ENCODE results near the gene RMND1. TPM values are rescaled to one million over a fixed set of nuclear protein-coding genes. Genes with fewer than 3 reads are reported as not detected.
A peak's percentile ranks its signal among the peaks of the same experiment; 100 is the strongest.

RMND1 gene
- total and polyA plus RNA-seq, 2 experiments from 2014 or later, result 29.9 to 30.6 TPM

DNA sequence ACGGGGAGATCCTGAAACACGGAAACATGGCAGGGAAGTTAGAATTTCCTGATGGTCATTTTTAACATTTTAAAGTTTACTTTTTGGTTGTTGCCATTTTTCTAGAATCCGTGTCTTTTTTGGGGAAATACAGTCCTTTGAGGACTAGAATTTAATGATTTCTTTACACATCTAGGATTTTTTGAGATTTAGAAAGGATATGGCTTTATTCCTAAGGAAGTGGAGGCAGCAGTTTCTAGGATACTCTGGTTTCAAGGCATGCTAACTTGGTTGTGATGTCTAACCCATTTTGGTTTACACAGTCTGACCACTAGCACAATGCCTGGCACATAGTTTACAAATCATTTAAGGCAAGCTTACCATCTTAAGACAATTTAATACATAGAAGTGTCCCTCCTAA is 59.5 kb downstream of the RMND1 start:
- WGBS, 2 experiments (ENCODE audit: low coverage in 1 of 2, low lambda C conversion rate in 2 of 2, missing lambda C conversion rate in 2 of 2), result 1 to 6% methylated on average over 3 of the region's 3 CpGs
- TF ChIP-seq EZH2phosphoT487 (IDR thresholded peaks at IDR 0.05; ENCODE audit: insufficient read depth, low read depth) (no peak), EZH2 (IDR thresholded peaks at IDR 0.05; ENCODE audit: insufficient read depth, poor library complexity, severe bottlenecking) (no peak)

DNA sequence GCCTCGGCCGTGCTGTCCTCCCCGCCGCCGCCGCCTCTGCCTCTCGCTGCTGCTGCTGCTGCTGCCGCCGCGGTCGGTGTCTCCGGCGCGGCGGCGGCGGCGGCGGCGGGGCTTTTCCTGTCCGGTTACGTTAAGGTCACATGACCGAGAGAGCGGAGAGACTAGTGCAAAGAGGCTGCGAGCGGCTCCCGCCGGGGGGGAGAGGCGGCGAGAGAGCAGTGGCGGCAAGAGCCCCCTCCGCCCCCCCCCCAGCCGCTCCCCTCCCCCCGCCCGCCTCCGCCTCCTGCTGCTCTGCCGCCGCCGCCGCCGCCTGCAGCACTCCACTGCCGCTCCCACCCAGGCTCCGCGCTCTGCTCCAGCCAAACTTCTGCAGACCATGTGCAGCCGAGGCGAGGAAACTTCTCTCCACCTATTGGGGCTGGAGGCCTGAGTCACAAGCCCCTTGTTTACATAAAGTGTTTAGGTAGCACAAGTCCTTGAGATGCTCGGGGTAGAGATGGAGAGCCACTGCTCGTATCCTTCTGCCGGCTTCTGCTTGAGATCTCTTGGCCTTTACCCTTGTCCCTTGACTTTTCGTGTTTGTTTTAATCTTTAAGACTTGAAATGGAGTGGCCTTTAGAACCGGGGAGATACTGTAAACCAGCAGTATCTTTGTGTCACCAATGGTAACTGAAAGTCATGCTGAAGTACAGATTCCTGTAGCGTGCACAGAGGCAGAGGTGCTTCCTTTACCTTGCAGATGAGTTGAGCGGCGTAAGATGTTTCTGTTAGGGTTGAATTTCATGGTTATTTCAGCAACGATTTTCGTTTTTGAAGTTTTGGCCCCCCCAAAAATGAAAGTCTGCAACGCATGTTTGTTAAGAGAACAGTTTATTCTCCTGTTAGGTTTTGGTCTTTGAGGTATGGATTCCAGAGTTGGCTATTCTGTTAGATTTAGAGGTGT is 60.2 kb downstream of the RMND1 start, which contains the start of gene ZBTB2:
Gene ZBTB2 (minus strand): TSS at position 89 of the 943 bp plus-strand sequence. CDS start 17,922 bp downstream, outside the sequence.
- 2 to 6% methylated on average over 29 to 51 of the region's 57 CpGs for WGBS, 2 experiments (ENCODE audit: low coverage in 1 of 2, low lambda C conversion rate in 2 of 2, missing lambda C conversion rate in 2 of 2)
- no peak for TF ChIP-seq EZH2phosphoT487 (IDR thresholded peaks at IDR 0.05; ENCODE audit: insufficient read depth, low read depth)
- no peak for TF ChIP-seq EZH2 (IDR thresholded peaks at IDR 0.05; ENCODE audit: insufficient read depth, poor library complexity, severe bottlenecking)
- in situ Hi-C loops (cut with MboI), result no loop called here
- Histone ChIP-seq H2AFZ (0 out of 2 replicates have a peak within 1 kb of the TSS, but pooled peaks have one; percentile 22), H3K4me2 (ENCODE audit: unreplicated experiment) (peak within 1 kb of the TSS; percentile 73), H3K27me3 (replicated peaks; ENCODE audit: insufficient read depth) (no peaks in the 10 kb centered on the region), H3K36me3 (ENCODE audit: low read depth) (no peaks in the 10 kb centered on the region), H4K20me1 (ENCODE audit: insufficient read depth) (peaks cover 23% of the 10 kb centered on the region; the same call in 1 of the 2 replicates), H3K9me3 (ENCODE audit: low read depth) (no peaks in the 10 kb centered on the region), H3K27ac (peak within 1 kb of the TSS; percentile 90), H3K79me2 (ENCODE audit: insufficient read depth) (peaks cover 74% of the 10 kb centered on the region), H3K9ac (peak within 1 kb of the TSS; percentile 98), H3K4me3 (peak within 1 kb of the TSS; percentile 87), H3F3A (ENCODE audit: insufficient read depth) (peaks cover 42% of the 10 kb centered on the region), H3K9me2 (ENCODE audit: insufficient read depth) (no peaks in the 10 kb centered on the region), H3K4me1 (ENCODE audit: insufficient read depth) (peaks cover 48% of the 10 kb centered on the region)
- peak; percentile 90 for DNase-seq

More for the DNA sequence above, 59.5 kb downstream of the RMND1 start:
- H3K9me2 ChIP-seq (ENCODE audit: insufficient read depth), result no peaks in the 10 kb centered on the region
- peaks cover 41% of the 10 kb centered on the region for H3K4me1 ChIP-seq (ENCODE audit: insufficient read depth)
- peak overlapping the region; percentile 73 for H3K4me2 ChIP-seq (ENCODE audit: unreplicated experiment)
- H3F3A ChIP-seq (ENCODE audit: insufficient read depth), result peaks cover 37% of the 10 kb centered on the region
- H2AFZ ChIP-seq, result no peak overlapping the region
- in situ Hi-C loops (cut with MboI), result no loop called here
- H3K27ac ChIP-seq, result peak overlapping the region; percentile 90
- peaks cover 23% of the 10 kb centered on the region; the same call in 1 of the 2 replicates for H4K20me1 ChIP-seq (ENCODE audit: insufficient read depth)
- peak overlapping the region; percentile 87 for H3K4me3 ChIP-seq
- no peaks in the 10 kb centered on the region for H3K27me3 ChIP-seq (replicated peaks; ENCODE audit: insufficient read depth)
- DNase-seq, result no peak
- H3K36me3 ChIP-seq (ENCODE audit: low read depth), result no peaks in the 10 kb centered on the region
- H3K9ac ChIP-seq, result peak overlapping the region; percentile 98
- H3K79me2 ChIP-seq (ENCODE audit: insufficient read depth), result peaks cover 74% of the 10 kb centered on the region
- H3K9me3 ChIP-seq (ENCODE audit: low read depth), result no peaks in the 10 kb centered on the region

DNA sequence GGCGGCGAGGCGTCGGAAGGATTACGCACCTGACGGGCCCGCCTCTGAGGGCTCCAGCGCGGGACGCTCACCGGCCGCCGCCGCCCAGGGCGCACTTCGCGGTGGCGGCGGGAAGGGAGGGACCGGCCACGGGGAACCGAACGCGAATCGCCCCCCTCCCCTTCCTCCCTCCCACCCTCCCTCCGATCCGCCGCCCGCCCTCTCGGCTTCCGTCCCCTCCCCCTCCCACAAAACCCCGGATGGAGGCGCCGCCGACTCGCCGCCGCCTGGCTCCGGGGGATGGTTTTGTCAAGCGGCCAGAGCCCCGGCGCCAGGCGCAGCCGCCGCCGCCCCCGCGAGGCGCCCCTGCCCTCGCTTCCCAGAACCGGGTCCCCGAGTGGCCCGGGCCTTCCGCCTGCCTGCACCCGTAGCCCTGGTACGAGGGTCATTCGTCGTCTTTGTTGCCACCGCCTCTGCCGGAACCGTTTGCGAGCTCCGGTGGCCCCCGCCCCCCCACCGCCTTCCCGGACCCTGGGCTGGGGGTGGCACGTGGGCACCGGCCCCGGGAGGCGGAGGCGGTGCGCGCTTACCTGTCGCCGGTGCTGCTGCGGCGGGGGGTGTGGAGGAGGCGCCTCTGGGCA is 61.0 kb downstream of the RMND1 start:
- WGBS, 2 experiments (ENCODE audit: low coverage in 1 of 2, low lambda C conversion rate in 2 of 2, missing lambda C conversion rate in 2 of 2), result 1 to 2% methylated on average over 23 to 57 of the region's 78 CpGs
- H3K9me3 ChIP-seq (ENCODE audit: low read depth), result no peaks in the 10 kb centered on the region
- peaks cover 74% of the 10 kb centered on the region for H3K79me2 ChIP-seq (ENCODE audit: insufficient read depth)
- peak overlapping the region; percentile 73 for H3K4me2 ChIP-seq (ENCODE audit: unreplicated experiment)
- peak overlapping the region; percentile 87 for H3K4me3 ChIP-seq
- no peaks in the 10 kb centered on the region for H3K9me2 ChIP-seq (ENCODE audit: insufficient read depth)
- H4K20me1 ChIP-seq (ENCODE audit: insufficient read depth), result peaks cover 23% of the 10 kb centered on the region; the same call in 1 of the 2 replicates
- no peaks in the 10 kb centered on the region for H3K27me3 ChIP-seq (replicated peaks; ENCODE audit: insufficient read depth)
- H3K9ac ChIP-seq, result peak overlapping the region; percentile 98
- H3F3A ChIP-seq (ENCODE audit: insufficient read depth), result peaks cover 42% of the 10 kb centered on the region
- peak overlapping the region; percentile 90 for H3K27ac ChIP-seq
- H3K4me1 ChIP-seq (ENCODE audit: insufficient read depth), result peaks cover 48% of the 10 kb centered on the region
- in situ Hi-C loops (cut with MboI), result no loop called here
- H3K36me3 ChIP-seq (ENCODE audit: low read depth), result no peaks in the 10 kb centered on the region
- no peak for TF ChIP-seq EZH2 (IDR thresholded peaks at IDR 0.05; ENCODE audit: insufficient read depth, poor library complexity, severe bottlenecking)
- no peak for TF ChIP-seq EZH2phosphoT487 (IDR thresholded peaks at IDR 0.05; ENCODE audit: insufficient read depth, low read depth)
- 0 out of 2 replicates have a peak overlapping the region, but pooled peaks have one; percentile 22 for H2AFZ ChIP-seq
- peak; percentile 79 for DNase-seq

DNA sequence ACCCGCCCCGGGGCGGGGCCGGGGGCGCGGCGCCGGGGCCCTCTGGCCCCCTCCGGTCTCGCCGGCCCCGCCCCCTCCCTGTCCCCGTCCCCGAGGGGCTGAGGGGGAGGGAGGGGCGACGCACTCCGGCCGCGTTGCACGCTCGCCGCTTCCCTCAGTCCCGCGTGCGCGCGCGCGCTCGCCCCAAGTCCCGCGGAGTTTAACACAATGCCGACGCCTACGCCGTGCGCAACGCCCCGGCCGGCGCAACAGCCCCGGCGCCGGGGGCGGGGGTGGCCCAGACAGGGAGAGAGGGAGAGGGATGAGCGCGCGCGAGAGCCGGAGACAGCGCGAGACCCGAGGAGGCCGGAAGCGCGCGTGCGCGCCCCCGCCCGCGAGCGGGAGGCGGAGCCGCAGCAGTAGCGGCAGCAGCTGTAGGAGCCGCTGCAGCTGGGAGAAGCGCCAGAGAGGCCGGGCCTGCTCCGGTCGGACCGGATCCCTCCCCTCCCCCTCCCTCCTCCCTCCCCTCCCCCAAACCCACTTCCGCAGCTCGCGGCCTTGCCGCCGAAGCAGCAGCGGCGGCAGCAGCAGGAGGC is 61.6 kb downstream of the RMND1 start:
- H3K79me2 ChIP-seq (ENCODE audit: insufficient read depth), result peaks cover 74% of the 10 kb centered on the region
- H3K9ac ChIP-seq, result peak overlapping the region; percentile 98
- peak overlapping the region; percentile 98 for H3K27ac ChIP-seq
- H3K9me2 ChIP-seq (ENCODE audit: insufficient read depth), result no peaks in the 10 kb centered on the region
- H3K4me3 ChIP-seq, result peak overlapping the region; percentile 87
- peak overlapping the region; percentile 96 for H3K4me2 ChIP-seq (ENCODE audit: unreplicated experiment)
- 0 to 1% methylated on average over 13 to 59 of the region's 79 CpGs for WGBS, 2 experiments (ENCODE audit: low coverage in 1 of 2, low lambda C conversion rate in 2 of 2, missing lambda C conversion rate in 2 of 2)
- TF ChIP-seq EZH2 (IDR thresholded peaks at IDR 0.05; ENCODE audit: insufficient read depth, poor library complexity, severe bottlenecking) (no peak), EZH2phosphoT487 (IDR thresholded peaks at IDR 0.05; ENCODE audit: insufficient read depth, low read depth) (no peak)
- no peaks in the 10 kb centered on the region for H3K36me3 ChIP-seq (ENCODE audit: low read depth)
- in situ Hi-C loops (cut with MboI), result no loop called here
- peaks cover 21% of the 10 kb centered on the region; the same call in 1 of the 2 replicates for H4K20me1 ChIP-seq (ENCODE audit: insufficient read depth)
- peaks cover 48% of the 10 kb centered on the region for H3K4me1 ChIP-seq (ENCODE audit: insufficient read depth)
- peaks cover 42% of the 10 kb centered on the region for H3F3A ChIP-seq (ENCODE audit: insufficient read depth)
- H3K27me3 ChIP-seq (replicated peaks; ENCODE audit: insufficient read depth), result no peaks in the 10 kb centered on the region
- peak; percentile 100 for DNase-seq
- H2AFZ ChIP-seq, result no peak overlapping the region
- H3K9me3 ChIP-seq (ENCODE audit: low read depth), result no peaks in the 10 kb centered on the region
